IPS-NIHi7 (cell line): ENCODE measurements around the gene UNC5C.

Experiments used
- DNase-seq: peaks from one replicate; pipeline ENCODE4 v3.0.0; 2012; ENCODE audit warnings: mixed read lengths; ENCODE audit errors: extremely low spot score

UNC5C gene

DNA sequence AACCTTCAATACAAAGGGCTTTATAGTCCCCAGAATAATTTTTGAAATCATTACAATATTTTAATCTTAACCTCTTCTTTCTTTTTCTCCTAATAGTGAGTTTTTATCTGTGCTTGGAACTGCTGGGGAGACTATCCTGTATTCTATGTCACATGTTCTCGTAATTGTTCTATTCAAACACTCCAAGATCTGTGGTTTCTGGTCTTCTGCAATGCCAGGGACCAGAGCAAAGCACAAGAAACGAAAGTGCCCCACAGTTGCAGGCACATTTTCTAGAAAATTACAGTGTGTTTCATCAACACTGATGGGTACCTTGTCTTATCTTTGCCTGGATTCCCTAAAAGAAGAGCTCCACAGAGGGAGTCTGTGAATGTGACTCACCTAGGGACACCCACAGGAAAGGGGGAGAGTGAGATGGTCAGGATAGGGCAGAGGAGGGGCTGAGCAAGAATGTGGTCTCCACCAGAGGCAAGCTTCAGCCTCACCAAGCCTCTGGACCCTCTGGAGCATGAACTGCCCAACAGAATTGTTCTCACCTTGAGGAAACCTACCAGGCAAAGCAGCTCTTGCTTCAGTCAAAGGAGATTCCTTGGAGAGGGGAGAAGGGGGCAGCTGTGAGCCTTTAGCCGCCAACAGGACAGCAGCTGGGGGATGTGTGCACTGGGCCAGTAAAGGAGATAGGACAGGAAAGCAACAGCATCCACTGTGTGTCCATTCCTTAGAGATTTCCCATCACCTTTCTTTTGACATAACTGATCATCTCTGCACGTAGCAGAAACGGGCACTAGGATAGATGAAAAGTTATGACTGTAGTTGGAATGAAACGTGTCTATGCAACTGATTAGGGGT is 25.9 kb downstream of the UNC5C start:
- DNase-seq = no peak

DNA sequence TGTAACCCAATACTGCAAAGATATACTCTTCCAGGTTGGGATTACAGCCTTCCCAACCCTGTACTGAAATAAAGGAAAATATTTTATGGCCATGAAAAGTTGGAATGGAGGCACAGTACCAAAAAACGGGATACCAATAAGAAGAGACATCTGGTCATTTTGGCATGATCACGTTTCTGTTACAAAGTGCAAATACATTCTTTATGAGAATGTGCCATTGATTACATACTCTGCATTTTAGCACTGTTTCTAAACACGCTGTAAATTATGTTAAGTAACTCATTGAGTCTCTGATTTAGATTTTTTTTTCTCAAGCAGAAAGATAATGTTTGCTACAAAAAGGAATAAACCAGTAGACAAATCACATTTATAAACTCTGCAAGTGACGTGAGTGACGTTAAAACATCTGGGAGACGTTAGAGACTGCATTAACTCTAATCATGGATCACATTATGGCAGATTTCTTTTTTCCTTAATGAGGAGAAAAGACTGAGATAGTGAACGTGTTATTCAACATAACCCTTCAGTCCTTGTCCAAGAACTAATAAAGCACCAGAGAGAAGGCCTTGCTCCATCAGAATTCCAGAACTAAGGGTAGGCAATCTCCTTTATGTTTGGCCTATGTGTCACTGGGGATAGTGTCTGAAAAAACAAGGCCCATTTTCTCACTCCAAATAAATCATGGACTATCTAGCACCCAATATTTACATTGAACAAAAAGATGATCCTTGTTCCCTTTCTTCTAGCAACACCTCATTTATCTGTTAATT is 31.0 kb downstream of the UNC5C start:
- DNase-seq = no peak

DNA sequence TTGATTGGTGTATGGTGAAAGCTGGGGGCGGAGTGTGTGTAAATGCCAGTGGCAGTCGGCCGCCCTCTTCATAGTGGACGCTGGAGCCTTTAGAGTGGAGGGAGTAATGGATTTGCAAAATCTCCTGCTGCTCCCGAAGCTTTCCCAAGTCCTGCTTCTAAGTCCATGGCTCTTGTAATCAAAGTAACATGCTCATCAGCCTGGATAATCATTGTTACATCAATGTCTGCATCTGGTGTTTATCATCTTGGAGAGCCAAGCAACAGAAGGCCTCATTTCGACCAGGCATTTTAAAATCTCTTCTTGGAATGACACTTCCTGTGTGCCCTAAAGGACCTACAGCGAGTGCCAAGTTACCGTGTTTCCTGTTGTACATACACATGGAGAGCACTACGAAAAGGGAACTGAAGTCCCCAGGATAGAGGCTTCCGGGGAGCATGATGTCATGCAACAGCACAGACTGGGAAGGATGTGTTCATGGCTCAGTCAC is 32.2 kb downstream of the UNC5C start:
- no peak for DNase-seq

DNA sequence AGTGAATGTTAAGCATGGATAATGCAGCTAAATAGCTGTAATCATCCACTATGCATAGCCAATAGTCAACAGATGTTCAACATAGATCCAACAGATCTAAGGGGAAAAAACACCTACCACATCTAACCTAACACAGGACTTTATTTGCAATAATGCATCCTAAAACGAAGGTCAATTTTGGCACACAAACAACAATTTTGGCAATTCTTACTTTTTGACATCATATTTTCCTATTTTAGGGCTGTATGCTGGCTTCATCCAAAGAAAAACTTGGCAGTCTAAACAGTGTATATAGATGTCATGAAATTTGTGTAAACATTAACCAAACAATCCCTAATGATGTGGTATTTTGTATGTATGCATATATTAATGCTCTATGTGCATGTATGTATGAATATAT is 33.2 kb downstream of the UNC5C start:
- no peak for DNase-seq

DNA sequence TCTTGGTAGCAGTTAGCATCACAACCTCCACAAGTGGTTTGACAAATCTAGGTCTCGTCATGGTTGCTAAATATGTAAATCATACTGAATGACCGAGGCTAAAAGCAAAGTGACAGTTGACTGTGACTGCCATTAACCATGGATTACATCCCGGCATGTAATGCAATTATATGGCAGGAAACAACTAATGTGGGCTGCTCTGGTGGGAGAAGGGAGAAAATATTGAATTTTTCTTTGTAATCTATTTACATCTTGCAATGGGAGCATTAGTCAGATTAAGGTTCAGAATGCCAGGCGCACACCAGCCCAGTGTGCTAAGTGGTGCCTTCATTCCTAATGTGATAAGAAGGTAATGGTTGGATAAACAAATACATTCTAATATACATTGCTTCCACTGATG is 35.8 kb downstream of the UNC5C start:
- DNase-seq = no peak

DNA sequence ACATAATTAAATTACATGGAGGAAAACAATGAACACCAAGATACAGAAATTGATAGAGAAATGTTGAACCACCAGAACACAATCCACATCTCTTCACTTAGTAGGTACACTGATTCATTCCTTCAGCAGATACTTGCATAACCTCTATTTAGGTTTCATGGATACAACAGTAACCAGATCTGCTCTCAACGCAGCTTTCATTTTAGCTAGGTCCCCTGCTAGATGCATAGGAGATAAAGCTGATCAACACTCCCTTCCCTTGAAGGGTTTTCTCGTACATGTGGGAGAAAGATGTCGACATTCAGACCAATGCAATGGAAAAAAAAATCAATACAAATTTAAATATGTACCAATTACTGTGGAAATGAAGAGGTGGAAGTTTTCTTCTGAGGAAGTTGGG is 37.3 kb downstream of the UNC5C start:
- DNase-seq = no peak

DNA sequence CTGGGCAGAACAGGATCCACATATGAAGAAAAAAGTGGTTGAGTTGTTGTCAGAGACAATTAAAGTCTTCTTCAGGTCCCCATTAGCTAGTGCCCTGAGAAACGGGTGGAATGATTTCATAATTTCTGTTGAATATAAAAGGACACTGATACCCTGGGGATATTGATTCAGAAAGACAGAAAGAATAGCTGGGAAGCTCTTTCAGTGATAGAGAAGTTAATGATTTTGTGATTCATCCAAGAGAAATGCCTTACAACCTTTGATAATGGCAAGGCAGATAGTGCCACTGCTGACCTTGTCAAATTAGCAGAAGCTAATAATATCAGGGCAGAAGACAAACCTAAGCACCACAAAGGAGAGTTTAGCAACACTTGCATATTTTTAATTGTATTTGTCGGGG is 37.9 kb downstream of the UNC5C start:
- DNase-seq = no peak

DNA sequence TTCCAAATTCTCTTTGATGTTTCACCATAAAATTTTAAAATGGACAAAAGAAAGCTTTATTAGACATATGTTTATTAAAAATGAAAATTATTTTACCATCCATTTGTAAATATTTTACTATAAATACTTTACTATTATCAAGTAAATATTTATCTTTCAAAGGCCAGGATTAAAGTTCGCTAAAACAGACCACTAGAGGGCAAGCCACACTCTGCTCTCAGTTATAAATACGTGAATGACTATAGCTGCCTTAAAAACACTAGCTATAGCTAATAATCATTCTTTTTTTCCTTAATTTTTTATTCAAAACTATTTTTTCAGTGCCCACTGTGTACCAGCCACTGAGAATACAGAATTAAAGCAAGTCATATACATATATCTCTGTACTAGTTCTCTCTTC is 38.6 kb downstream of the UNC5C start:
- DNase-seq = no peak

DNA sequence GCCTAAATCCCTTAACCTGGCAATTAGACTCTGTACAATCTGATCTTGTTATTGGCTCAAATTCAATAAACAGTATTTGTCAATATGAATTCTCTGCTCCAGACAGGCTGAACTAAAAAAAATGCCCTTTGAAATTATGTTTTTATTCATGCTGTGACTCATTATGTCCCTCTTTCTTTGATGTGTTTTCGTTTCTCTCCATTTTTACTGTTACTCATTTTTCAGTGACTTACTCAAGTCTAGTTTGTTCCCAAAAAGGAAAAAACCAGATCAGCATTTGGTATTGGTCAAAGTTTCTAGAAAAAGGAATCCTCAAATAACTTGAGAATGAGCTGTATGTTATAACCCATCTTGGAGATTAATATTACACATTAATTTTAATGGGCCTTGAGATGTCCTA is 40.4 kb downstream of the UNC5C start:
- DNase-seq = no peak

DNA sequence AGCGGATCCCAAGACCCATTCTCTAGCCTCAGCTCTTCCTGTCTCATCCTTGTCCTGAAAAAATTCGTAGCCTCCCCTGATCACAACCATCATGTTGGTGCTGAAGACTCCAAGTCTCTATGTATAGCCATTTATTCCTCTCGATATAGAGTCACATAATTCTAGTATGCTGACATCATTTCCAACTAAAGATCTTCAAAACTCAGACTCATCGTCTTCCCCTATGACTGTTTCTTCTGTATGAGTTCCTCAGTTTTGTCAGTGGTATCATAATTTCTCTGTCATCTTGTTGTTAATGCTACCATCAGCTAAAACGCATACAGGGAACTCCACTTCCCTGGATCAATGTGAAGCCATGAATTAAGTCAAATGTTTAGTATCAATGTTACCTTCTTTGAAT is 41.2 kb downstream of the UNC5C start:
- no peak for DNase-seq

DNA sequence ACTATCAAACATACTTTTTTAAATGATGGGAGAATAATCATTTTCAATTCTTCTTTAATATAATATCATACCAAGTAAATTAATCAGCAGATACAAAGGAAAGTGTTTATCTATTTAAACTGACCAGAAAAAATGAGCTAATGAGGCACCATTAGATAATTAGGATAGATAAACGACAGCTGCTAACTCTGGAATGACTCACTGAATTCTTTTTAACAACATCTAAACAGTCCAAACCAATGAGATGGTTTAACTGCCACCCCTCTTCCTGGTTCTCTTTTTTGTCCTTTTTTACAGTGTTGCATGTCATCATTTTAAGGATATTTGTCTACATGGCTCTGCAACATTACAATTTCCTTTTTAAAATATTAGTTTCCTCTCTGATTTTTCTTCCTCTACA is 41.6 kb downstream of the UNC5C start:
- no peak for DNase-seq

DNA sequence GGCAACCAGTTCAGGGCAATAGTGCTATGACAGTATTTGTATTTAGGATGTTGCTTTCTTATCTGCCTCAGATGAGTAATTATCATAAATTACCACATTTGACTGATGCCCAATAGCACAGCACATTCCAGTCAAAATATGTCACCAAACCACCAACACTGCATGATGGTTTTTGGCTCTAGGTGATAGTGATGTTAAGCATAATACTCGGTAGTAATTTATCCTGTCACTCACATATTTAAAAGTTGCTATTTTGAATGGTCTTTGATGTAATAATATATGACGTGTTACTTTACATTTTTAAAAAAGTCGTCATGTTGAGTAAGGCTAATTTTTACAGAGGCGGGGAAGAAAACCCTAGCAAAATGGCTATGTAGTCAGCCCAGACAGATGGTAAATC is 42.5 kb downstream of the UNC5C start:
- DNase-seq = no peak

DNA sequence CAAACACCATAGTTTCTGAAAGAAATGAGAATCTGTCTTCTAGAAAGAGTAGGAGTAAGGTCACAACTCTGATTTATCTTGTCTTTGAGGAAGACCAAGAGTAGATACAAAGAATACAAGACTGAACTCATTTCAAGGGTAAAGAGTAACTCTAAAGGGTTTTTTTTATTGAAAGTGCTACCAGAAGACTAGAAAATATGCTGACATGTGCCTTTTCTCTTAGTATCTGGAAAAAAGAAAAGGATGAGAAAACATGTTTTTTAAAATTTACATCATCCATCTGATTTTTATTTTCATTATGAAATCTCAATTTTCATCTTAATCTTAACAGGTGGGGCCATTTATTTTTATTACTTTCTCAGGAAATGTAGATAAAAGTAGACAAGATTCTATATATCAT is 43.0 kb downstream of the UNC5C start:
- no peak for DNase-seq

DNA sequence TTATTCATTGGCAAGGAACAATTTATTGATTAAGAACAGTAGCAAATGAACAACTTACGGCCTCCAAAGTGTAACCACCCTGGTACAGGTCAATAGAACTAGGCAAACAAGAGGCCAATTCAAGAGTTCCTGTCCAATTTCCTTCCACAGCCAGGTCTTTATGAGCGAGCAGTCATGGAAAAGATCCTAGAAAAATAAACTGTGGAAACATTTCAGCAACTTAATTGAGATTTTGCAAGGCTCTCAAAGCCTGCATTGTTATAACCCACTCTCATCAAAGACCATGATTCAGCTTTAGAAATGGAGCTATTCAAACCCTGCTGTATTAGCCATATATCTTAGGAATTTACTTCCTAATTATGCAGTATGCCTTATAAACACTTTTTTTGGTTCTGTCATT is 43.6 kb downstream of the UNC5C start:
- DNase-seq = no peak

DNA sequence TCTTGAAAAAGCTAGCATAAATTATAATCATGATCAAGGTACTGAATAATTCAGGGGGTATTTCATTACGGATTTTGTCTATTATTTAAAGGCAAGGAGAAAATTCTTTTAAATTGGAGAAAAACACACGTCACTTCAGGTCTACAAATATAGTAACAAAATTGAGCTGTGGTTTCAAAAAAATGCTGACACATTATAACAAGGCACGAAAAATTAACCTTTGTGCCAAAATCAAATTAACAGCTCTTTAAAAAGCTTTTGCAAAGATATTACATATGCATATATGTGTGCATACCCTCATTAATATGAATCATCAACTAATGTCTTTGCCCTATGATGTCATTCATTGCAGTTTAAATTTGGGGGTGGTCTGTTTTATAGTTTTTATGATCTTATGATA is 44.3 kb downstream of the UNC5C start:
- DNase-seq = no peak

DNA sequence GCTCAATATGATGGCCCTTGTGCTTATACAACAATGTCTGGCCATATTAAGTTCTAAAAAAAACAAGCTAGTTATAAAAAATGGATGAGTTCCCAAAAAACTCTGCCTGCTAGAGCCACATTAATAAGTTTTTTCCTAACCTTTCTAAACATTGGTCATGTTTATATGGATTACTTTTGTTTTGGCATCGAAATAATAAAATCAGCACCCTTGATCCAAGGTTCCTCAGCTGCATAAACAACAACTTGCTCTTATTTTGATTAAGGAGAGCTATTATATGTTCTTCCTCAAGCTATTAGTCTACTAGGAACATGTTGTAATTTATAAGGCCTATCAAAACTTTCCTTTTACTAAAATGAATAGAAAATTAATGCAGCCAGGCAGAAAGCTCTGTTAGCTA is 48.4 kb downstream of the UNC5C start:
- DNase-seq = no peak

DNA sequence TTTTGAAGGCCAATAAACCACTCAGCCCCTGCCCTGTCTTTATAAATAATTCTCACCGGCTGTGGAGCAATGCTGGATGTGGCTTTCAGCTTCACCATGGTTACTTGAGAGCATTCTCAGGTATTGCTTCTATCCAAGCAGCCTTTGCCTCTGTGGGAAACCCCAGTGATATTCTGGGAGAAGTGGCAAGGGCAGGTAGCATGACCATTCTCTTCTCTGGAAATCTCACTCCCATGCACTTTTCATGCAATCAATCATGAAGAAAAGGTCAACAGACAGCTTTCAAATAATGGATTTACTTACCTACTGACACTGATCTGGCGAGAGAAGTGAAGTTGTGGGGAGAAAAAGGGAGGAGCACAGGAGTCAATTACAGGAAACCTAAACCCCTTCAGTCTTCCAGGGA is 49.5 kb downstream of the UNC5C start:
- DNase-seq = no peak

DNA sequence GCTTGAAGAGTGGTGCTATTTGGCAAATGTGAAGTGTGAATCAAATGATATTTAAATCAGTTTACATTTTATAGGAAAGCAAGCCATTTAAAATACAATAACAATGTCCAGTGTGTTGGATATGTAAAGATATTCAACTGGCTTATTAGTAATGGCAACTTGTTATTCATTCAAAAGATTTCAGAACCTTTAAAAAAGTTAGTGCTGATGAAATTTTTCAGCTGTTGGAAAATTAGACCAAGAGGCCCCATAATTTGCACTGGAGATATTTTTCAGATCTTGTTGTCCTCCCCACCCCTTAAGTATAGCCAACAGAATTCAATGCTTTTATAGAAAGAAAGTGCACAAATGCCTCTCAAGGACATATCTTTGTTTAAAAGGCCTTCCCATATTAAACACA is 54.6 kb downstream of the UNC5C start:
- DNase-seq = no peak

DNA sequence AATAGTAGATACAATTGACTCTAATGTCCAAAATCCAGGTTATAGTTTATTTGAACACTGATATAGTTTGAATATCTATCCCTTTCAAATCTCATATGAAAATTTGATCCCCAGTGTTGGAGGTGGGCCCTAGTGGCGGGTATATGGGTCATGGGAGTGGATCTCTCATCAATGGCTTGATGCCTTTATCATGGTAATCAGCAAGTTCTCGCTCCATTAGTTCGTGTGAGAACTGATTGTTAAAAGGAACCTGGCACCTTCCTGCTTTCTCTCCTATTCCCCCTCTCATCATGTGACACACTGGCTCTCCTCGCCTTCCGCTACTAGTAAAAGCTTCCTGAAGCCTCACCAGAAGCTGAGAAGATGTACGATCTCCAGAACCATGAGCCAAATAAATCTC is 70.1 kb downstream of the UNC5C start:
- no peak for DNase-seq

DNA sequence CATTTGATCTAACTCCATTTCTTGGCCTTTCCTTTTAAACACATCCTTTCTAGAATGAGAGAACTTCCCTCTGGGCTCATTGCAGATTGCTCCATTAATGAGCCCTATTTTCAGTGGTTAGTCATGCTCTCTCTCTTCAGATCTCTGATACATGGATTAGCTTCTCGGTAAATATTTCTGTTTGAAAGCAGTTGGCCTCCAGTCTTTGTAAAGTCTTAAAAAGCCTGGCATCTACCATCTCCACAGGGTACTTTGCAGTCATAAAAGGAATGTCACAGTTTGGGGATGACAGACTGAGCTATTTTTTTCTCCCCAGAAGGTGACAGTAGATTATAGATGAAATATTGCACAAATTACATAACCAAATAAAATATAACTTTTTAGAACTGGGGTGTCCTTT is 72.7 kb downstream of the UNC5C start:
- no peak for DNase-seq

DNA sequence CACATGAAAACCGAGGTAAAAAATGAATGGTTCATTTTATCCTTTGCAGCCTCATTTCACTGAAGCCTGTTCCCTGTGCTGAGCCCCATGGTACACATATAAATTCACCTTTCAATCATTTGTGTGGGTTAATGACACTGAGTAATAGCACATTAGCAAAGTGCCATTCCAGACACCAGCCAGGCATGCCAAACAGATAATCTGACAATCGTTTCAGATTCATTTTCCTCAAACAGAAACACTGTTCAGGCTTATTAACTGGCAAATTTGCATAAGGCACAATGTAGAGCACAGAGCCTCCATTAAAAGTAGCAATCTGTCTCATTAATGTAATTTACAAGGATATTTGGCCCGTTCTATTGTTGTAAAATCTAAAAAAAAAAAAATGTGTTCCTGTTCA is 76.2 kb downstream of the UNC5C start:
- no peak for DNase-seq

DNA sequence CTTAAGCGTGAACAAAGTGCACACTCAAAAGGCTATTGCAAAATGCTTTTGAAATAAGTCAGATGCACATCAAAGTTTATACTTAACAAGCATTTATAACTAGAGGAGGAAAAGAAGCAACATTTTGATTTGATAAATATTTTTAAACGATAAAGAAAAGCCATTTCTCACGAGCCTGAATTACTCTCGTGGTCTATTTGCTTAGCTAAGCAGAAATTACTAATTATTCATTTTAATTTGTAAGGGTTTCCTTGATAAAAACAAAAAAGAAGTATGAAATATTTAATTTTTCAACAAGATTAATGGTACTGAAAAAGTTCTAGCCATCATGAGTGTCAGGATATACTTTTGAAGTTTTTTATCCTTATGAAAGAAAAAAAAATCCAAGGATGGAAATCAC is 78.2 kb downstream of the UNC5C start:
- DNase-seq = no peak

DNA sequence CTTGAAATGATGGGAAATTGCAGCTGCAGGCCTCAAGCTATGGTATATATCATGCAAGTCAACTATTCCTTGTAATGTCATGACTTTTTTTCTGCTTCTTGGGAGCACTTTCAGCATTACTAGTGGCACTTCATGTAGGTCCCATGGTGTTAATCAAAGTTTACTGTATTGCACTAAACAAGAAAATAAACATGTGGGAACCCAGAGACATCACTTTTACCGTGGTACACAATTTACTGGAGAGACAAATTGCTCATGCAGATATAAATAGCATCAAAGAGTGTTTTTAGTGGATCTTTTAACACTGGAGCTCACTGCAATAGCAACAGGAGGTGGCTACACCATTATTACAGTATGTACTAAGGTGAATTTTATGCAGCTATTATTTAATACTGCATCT is 79.2 kb downstream of the UNC5C start:
- DNase-seq = no peak
